Heart left ventricle (tissue), 13 donors: ENCODE data around the gene RBPMS2.

Source experiments
- CTCF ChIP-seq, 12 donors: fragments of 200-600 bp; sonication (generic) in 4 of 12; IDR thresholded peaks; one replicate each; pipeline versions ENCODE4 v1.5.0 to v1.8.0; 2018 to 2022; ENCODE audit warnings: antibody characterized with exemption in 12 of 12, mild to moderate bottlenecking in 5 of 12
- POLR2A ChIP-seq, 2 donors: fragments of 450-650 bp; IDR thresholded peaks; one replicate each; pipeline ENCODE4 v1.6.1; 2017; ENCODE audit warnings: antibody characterized with exemption in 2 of 2, mild to moderate bottlenecking in 2 of 2, moderate library complexity in 2 of 2
- donor health status: ischemic (EF 13 %, LVEDD 7.1; RV severe dilation, severe dysfunction).
- donor health status: DM: no; HTN: yes; CAD: no.
- donor health status: DM: no; HTN: no; CAD: no.
- donor health status: ischemic (EF 25% LVEDD 6.9; RV normal size, moderate dysfunction).
- donor health status: ischemic (EF 25% LVEDD 5.7; RV mildly dilated, moderate dysfunction).
- donor health status: ischemic (EF 35%, LVEDD 5.7; RV mildly dilated, moderate dysfunction).
- donor health status: nonischemic (EF 11% LVEDD 7.7; RV severe dilation, severe dysfunction).
- donor health status: DM: yes; HTN: yes; CAD: no.
- donor health status: PGD.
- donor health status: ischemic (EF 29% LVEDD 5.4; RV normal size, mild dysfunction).
- donor health status: nonischemic (EF 23%, LVEDD 6.1; RV moderate dilation, normal function).

- TF ChIP-seq CTCF (IDR thresholded peaks at IDR 0.05) = no peak
- no peak for TF ChIP-seq POLR2A (IDR thresholded peaks at IDR 0.05)
Measured at GRCh38 chr15:64783796-64784195, 8.4 kb upstream of the RBPMS2 start.
